Muscle of arm (tissue), 12 donors: ENCODE results near the gene CENPF. TPM values are rescaled to one million over a fixed set of nuclear protein-coding genes. Genes with fewer than 3 reads are reported as not detected.
"Not testable (repeated sequence)": the region's sequence is repeated elsewhere in the genome, so short reads cannot be mapped to it uniquely, and the experiment has no call there.

Experiments
- DNase-seq: peaks from one replicate; pipeline ENCODE4 v3.0.0-alpha.2; 2013
- polyA plus RNA-seq, 12 donors: library from polyadenylated mRNA; unstranded; fragments of 120-200 nt; gene quantifications; one replicate each; pipeline ENCODE4 v1.2.1, GENCODE V29; 2013; ENCODE audit not compliant: insufficient read length in 12 of 12

CENPF gene
- polyA plus RNA-seq, 12 donors: 20.4 to 72.5 (median 40.3) TPM; not detected in 1

- no peak for DNase-seq
These were observed 57.2 kb downstream of the CENPF start for GRCh38 chr1:214660190-214660589.

GRCh38 chr1:214660900-214661299 is 57.9 kb downstream of the CENPF start:
- peak; percentile 79 for DNase-seq

- DNase-seq: peak; percentile 57
These were observed 59.3 kb downstream of the CENPF start for GRCh38 chr1:214662223-214662785.

DNA sequence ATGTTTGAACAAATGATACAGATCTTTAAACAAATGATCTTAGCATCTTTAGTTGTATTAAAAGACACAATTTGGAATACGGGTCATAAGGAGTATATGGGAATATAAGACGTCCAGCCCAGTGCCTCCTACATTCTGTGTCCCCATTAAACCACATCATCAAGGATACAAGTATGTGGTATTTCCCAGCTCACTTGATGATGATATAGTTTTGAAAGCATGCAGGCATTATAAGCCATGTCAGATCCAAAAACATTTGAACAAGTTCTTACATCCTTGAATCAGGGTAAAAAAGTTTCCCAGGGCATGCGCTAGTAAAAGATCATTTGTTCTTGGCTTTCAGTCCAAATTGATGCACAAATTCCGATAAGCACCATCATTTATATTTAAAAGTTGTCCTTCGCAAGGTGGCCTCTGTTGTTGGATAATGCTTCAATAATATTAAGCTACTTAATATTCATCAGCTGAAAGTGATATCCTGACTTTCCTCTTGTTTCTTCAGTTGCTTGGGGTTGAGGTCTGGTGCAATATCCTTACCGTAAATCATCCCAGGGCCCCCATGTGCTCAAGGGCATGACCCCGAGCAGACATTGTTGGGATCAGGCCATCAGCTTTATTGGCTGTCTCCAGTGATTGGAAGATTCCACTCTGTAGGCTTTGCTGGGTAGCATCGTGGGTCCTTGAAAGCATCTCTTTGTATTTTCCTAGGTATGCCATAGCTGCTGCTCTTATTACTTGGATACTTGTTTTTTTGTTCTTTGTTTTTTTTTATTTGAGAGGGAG is 61.8 kb downstream of the CENPF start:
- DNase-seq: no peak

DNA sequence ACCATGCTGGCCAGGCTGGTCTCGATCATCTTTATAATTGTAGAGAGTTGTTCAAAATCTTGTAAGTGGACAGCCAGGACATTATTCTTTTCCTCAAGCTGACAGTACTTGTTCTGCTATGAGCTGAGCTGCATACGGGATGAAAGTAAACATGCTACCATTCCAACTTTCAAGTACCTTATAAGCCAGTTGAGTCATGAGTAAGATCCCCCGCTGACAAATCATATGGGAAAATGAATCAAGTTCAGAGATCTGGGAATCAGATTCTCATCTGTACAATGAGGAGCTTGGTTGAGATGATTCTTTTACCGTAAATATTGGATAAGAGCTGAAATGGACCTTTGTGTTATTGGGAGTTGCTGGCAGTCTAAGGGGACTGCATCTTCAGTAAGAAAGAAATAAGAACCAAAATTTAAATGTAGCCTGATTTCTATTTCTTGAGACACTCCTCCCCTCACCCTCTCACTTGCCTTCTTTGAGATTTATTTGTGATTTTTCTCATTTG is 62.7 kb downstream of the CENPF start:
- no peak for DNase-seq

GRCh38 chr1:214666674-214667073 is 63.7 kb downstream of the CENPF start:
- no peak for DNase-seq

GRCh38 chr1:214670098-214670497 is 67.1 kb downstream of the CENPF start:
- DNase-seq: peak; percentile 31

- DNase-seq: not testable (repeated sequence)
These were observed 70.0 kb downstream of the CENPF start for GRCh38 chr1:214673029-214673428.

DNA sequence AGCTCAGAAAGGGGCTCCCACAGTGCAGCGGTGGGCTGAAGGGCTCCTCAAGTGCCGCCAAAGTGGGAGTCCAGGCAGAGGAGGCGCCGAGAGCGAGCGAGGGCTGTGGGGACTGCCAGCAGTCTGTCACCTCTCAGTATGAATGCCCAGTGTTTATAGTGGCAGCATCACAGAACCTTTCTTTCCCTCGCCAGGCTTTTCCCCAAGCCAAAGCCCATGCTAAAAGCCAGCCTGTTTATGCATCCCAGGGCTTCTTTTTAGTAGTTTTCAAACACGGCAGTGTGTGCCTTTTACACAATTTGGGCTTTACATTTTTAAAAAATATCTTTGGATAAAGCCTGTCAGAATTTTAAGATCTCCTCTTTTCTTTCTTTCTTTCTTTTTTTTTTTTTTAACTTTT is 70.6 kb downstream of the CENPF start:
- DNase-seq: no peak

GRCh38 chr1:214675524-214675923 is 72.5 kb downstream of the CENPF start:
- DNase-seq: not testable (repeated sequence)

GRCh38 chr1:214676747-214677146 is 73.8 kb downstream of the CENPF start:
- no peak for DNase-seq

GRCh38 chr1:214677945-214678344 is 75.0 kb downstream of the CENPF start:
- no peak for DNase-seq

- no peak for DNase-seq
These were observed 75.4 kb downstream of the CENPF start for GRCh38 chr1:214678386-214678785.

DNA sequence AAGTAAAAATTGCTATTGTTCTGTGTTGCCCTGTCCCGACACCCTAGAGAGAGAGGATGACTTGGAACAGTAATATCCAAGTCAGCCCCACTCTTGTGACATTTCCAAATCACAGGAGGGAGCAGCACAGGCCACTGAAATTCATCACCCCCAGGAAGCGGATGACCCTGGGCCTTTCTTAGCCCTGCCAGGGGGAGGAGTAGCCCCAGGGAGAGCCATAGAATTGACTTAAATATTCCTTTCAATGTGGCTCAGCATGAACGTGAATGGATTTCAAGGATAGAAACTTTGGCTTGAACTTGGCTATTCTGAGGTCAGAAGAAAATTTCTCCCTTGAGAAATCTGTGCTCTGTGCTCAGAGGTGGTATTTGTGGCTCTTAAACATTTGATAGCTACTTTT is 80.6 kb downstream of the CENPF start:
- DNase-seq: no peak

DNA sequence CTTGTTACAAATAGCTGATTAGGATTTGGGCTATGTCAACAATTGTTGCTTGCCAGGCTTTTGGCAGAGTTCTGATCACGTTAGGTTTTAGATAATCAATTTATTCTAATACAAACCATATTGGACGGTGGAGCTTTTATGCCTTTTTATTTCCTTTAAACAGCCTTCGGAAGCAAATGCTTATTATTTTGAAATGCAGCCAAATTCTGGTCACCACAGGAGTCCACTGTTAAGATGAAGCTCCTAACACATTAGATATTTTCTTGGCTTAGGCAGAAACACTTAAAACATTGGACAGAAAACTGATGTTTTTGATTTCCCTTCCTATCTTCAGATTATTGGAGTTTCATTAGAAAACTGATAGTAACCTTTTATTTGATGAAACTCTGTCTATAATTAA is 82.9 kb downstream of the CENPF start:
- no peak for DNase-seq

GRCh38 chr1:214686497-214686896 is 83.5 kb downstream of the CENPF start:
- DNase-seq: no peak

- no peak for DNase-seq
These were observed 85.9 kb downstream of the CENPF start for GRCh38 chr1:214688891-214689290.

GRCh38 chr1:214694769-214695168 is 91.8 kb downstream of the CENPF start:
- DNase-seq: no peak

DNA sequence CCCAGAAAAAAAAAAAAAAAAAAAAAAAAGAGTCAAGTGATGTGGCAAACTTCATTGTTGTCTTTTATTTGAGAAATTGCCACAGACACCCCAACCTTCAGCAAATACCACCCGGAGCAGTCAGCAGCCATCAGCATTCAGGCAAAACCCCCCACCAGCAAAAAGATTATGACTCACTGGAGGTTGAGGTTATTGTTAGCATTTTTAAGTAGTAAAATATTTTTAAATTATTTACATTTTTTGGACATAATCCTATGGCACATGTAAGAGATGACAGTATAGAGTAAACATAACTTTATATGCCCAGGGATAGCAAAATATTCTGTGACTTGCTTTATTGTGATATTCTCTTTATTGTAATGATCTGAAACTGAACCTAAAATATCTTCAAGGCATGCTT is 95.6 kb downstream of the CENPF start:
- DNase-seq: no peak

- DNase-seq: no peak
These were observed 97.4 kb downstream of the CENPF start for GRCh38 chr1:214700437-214700836.

DNA sequence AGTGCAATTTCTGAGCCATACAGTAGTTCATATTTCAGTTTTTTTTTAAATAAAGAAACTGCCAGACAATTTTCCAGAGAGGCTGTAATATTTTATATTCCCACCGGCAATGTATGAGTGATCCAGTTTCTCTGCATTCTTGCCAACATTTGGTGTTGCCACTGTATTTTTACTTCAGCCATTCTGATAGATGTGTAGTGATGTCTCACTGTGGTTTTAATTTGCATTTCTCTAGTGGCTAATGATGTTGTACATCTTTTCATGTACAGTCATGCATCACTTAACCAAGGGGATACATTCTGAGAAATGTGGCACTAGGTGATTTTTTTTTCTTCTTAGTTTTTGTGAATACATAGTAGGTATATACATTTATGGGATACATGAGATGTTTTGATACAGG is 99.6 kb downstream of the CENPF start:
- DNase-seq: no peak

GRCh38 chr1:214707306-214708087 is 104.5 kb downstream of the CENPF start:
- no peak for DNase-seq
